ENCODE data around the gene CBLC.

CBLC gene

GRCh38 chr19:44777715-44778347 lies at the start of gene CBLC:
TSS of gene CBLC (plus strand) at chr19:44777890. CDS start at chr19:44777932, 42 bp downstream.
- no peak for DNase-seq

- DNase-seq, result no peak
Observed at GRCh38 chr19:44728178-44728577, 49.5 kb upstream of the CBLC start.

- no peak for DNase-seq
Observed at GRCh38 chr19:44729516-44730033, 48.1 kb upstream of the CBLC start.

GRCh38 chr19:44731081-44731480 lies 46.6 kb upstream of the CBLC start:
- DNase-seq, result no peak

- DNase-seq, result no peak
Observed at GRCh38 chr19:44731622-44732021, 46.1 kb upstream of the CBLC start.

- no peak for DNase-seq
Observed at GRCh38 chr19:44732235-44733014, 45.3 kb upstream of the CBLC start.

- DNase-seq, result no peak
Observed at GRCh38 chr19:44734357-44734756, 43.3 kb upstream of the CBLC start.

- DNase-seq, result no peak
Observed at GRCh38 chr19:44735011-44735410, 42.7 kb upstream of the CBLC start.

GRCh38 chr19:44737238-44738071 lies 40.2 kb upstream of the CBLC start:
- no peak for DNase-seq

- no peak for DNase-seq
Observed at GRCh38 chr19:44738136-44738535, 39.6 kb upstream of the CBLC start.

- DNase-seq, result no peak
Observed at GRCh38 chr19:44738603-44739558, 38.8 kb upstream of the CBLC start.

- peak; percentile 65 for DNase-seq
Observed at GRCh38 chr19:44740351-44740824, 37.3 kb upstream of the CBLC start.

GRCh38 chr19:44741258-44741731 lies 36.4 kb upstream of the CBLC start:
- no peak for DNase-seq

- DNase-seq, result peak; percentile 97
Observed at GRCh38 chr19:44741841-44742329, 35.8 kb upstream of the CBLC start.

- DNase-seq, result no peak
Observed at GRCh38 chr19:44742330-44743061, 35.2 kb upstream of the CBLC start.

- DNase-seq, result no peak
Observed at GRCh38 chr19:44744871-44745332, 32.8 kb upstream of the CBLC start.

- DNase-seq, result no peak
Observed at GRCh38 chr19:44745341-44745831, 32.3 kb upstream of the CBLC start.

- no peak for DNase-seq
Observed at GRCh38 chr19:44745887-44746600, 31.6 kb upstream of the CBLC start.

GRCh38 chr19:44746616-44746945 lies 31.1 kb upstream of the CBLC start:
- no peak for DNase-seq

Data from hematopoietic multipotent progenitor cell treated with erythropoietin and hydrocortisone succinate and interleukin-3 and kit ligand, for 4 days (in vitro differentiated cells).